Psoas muscle (tissue), 8 donors: ENCODE data around the gene TMEM192. TPM values are rescaled to one million over a fixed set of nuclear protein-coding genes. Genes with fewer than 3 reads are reported as not detected.
"Not testable (repeated sequence)": the region's sequence is repeated elsewhere in the genome, so short reads cannot be mapped to it uniquely, and the experiment has no call there.

Experiments
- ATAC-seq, 4 donors: fragments of 200-7000 bp; cut with Tn5 transposase; one replicate each; pipeline ENCODE4 v1.9.1; 2020; ENCODE audit warnings: moderate library complexity in 3 of 4, mild to moderate bottlenecking in 2 of 4
- DNase-seq, 2 donors: peaks; one replicate each; pipeline ENCODE4 v3.0.0-alpha.2; 2020
- H3K27ac ChIP-seq: fragments of 200-600 bp; one replicate; pipeline ENCODE4 v1.8.0; 2022
- H3K27me3 ChIP-seq, 3 donors: fragments of 200-600 bp in 1 of 3; one replicate each; pipeline versions ENCODE4 v1.6.1 to v1.8.0; 2013 to 2022; ENCODE audit warnings: low read length in 2 of 3, mild to moderate bottlenecking in 2 of 3, moderate library complexity in 1 of 3; ENCODE audit not compliant: insufficient read depth in 3 of 3
- H3K36me3 ChIP-seq, 2 donors: fragments of 200-600 bp in 1 of 2; one replicate each; pipeline versions ENCODE4 v1.6.1 to v1.8.0; 2013 to 2022; ENCODE audit warnings: low read depth in 1 of 2, mild to moderate bottlenecking in 1 of 2, moderate library complexity in 1 of 2; ENCODE audit not compliant: insufficient read depth in 1 of 2
- H3K4me1 ChIP-seq: fragments of 200-600 bp; one replicate; pipeline ENCODE4 v1.8.0; 2022
- H3K4me3 ChIP-seq: fragments of 200-600 bp; one replicate; pipeline ENCODE4 v1.8.0; 2022; ENCODE audit warnings: mild to moderate bottlenecking
- H3K9me3 ChIP-seq: fragments of 200-600 bp; one replicate; pipeline ENCODE4 v1.8.0; 2022
- WGBS, 3 donors: extraction: QIAGEN DNeasy Blood & Tissue Kit; methylation state at CpG; one replicate each; pipeline versions ENCODE4 v1.1.6 to v1.1.7; 2013; 5-methylcytosine and 5-hydroxymethylcytosine counted together
- intact Hi-C, 2 donors: fragments of 100-400 bp; cut with DNase I; formaldehyde crosslinking; loops; one replicate each; pipeline versions ENCODE4 v1.11.0 to v1.14.2; 2022
- polyA plus RNA-seq, 3 donors: library from polyadenylated mRNA; stranded (reverse); fragments of 200-250 nt; gene quantifications; one replicate each; pipeline ENCODE4 v1.2.3, GENCODE V29; 2013
- total RNA-seq, 4 donors: library from RNA; stranded (reverse); fragmentation: NEBNext Ultra II Directional in 2 of 4; extraction: Animal tissue kit (Norgen Biotek cat#: 25700) in 2 of 4; gene quantifications; one replicate each; pipeline versions ENCODE4 v1.2.1 to v1.2.4, GENCODE V29; 2021 to 2023
- TF ChIP-seq, protein P1 (sequence below): fragments of 200-600 bp; IDR thresholded peaks from one replicate; pipeline ENCODE4 v1.8.0; 2022; ENCODE audit warnings: antibody characterized with exemption
- donor health status: healthy with polysubstance abuse.
- donor health status: DM: no; HTN: no; CAD: no; lungs with moderate emphysema.
- donor health status: Bipolar disorder and iron deficiency.
- donor health status: healthy.
- donor health status: DM: yes; HTN: yes; CAD: no.
- donor health status: DM: no; HTN: no; CAD: no.
- donor health status: DM: no; HTN: no; CAD: no.
- donor health status: DM: yes; HTN: yes; CAD: no.

Gene TMEM192
- total and polyA plus RNA-seq, 7 donors: 4.4 to 16.3 (median 14.5) TPM

DNA sequence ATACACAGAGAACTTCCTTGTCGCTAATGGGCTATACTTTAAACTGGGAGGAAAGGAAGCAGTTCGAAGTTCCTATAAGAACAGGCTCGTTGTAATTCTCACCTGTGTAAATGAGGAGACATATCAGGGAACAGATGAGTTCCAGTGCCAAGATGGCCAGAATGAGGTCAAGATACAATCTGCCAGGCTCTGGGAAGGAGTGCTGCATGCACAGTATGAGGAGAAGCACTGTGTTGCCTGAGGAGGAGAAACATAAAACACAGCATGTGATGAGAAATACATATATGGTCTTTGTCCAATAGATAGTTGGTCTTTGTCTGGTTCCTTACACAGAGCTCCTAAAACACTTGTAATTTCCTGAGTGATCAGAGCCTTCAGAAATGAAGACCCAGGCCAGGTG lies 24.3 kb downstream of the TMEM192 start:
- intact Hi-C loops: no loop called here
- WGBS, 3 donors: 86 to 91% (median 89%) methylated on average over 3 of the region's 3 CpGs
- Histone ChIP-seq H3K27ac (no peak overlapping the region), H3K9me3 (no peaks in the 10 kb centered on the region), H3K4me1 (no peaks in the 10 kb centered on the region), H3K27me3 (no peaks in the 10 kb centered on the region), H3K4me3 (no peak overlapping the region), H3K36me3 (peaks cover 7 to 76% of the 10 kb centered on the region in 2 donors)
- ATAC-seq (no peak), DNase-seq (no peak)
- TF ChIP-seq, protein P1, sequence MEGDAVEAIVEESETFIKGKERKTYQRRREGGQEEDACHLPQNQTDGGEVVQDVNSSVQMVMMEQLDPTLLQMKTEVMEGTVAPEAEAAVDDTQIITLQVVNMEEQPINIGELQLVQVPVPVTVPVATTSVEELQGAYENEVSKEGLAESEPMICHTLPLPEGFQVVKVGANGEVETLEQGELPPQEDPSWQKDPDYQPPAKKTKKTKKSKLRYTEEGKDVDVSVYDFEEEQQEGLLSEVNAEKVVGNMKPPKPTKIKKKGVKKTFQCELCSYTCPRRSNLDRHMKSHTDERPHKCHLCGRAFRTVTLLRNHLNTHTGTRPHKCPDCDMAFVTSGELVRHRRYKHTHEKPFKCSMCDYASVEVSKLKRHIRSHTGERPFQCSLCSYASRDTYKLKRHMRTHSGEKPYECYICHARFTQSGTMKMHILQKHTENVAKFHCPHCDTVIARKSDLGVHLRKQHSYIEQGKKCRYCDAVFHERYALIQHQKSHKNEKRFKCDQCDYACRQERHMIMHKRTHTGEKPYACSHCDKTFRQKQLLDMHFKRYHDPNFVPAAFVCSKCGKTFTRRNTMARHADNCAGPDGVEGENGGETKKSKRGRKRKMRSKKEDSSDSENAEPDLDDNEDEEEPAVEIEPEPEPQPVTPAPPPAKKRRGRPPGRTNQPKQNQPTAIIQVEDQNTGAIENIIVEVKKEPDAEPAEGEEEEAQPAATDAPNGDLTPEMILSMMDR: no peak

DNA sequence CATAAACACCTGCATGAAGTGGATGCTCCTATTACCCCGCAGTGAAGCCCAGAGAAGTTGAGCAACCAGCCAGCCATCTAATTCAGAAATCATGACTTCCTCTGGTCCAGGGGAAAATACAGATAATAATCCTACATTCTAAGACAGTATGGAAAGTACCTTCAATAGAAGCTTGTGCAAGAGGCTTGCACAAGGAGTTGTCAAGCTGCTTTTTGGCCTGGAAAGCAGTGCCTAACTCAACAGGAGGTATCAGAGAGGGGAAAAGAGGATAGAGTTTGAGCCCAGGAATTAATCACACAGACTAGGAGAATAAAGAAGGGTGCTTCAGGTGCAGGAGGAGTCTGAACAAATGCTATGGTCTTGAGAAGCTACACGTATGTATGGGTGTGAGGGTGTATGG lies 26.7 kb downstream of the TMEM192 start:
- H3K27ac ChIP-seq: no peak overlapping the region
- WGBS, 3 donors: 69 to 100% (median 96%) methylated on average over 2 of the region's 2 CpGs
- no peaks in the 10 kb centered on the region for H3K4me1 ChIP-seq
- no peaks in the 10 kb centered on the region for H3K27me3 ChIP-seq
- intact Hi-C loops: no loop called here
- no peaks in the 10 kb centered on the region for H3K9me3 ChIP-seq
- H3K4me3 ChIP-seq: no peak overlapping the region
- H3K36me3 ChIP-seq: peaks cover 7 to 66% of the 10 kb centered on the region in 2 donors
- ATAC-seq: no peak
- DNase-seq: no peak
- TF ChIP-seq, protein P1: no peak

DNA sequence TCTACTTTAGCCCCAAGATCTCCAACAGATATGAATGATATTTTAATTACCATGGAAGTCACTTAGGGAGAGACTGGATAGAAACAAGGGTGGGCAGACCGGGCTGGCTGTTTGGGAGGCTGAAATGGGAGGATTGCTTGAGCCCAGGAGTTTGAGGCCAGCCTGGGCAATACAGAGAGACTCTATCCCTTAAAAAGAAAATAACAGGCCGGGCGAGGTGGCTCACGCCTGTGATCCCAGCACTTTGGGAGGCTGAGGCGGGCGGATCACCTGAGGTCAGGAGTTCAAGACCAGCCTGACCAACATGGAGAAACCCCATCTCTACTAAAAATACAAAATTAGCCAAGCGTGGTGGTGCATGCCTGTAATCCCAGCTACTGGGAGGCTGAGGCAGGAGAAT lies 27.9 kb downstream of the TMEM192 start:
- not testable (repeated sequence) for H3K27ac ChIP-seq

DNA sequence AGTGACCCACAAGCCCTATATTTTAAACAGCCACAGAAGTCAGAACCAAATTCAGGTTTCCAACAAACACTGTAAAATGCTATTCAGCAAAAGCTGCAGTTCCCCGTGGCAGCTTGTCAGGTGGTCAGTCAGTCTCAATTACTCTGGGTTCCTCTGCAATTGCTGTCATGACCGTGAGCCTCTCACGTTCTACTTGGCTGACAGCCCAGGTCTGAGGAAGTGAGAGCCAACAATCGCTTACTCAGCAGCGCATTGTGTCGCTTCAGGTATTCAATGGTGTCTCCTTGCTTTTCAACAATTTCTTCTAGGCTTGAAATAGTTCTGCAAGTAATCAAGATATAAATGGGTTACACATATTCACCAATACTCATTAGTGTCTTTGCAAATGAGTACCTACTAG lies 33.2 kb downstream of the TMEM192 start:
- DNase-seq: peak; percentile 32 to 78
- Histone ChIP-seq H3K4me3 (no peak overlapping the region), H3K27me3 (no peaks in the 10 kb centered on the region), H3K36me3 (peaks cover 0 to 28% of the 10 kb centered on the region in 2 donors), H3K9me3 (no peaks in the 10 kb centered on the region), H3K4me1 (no peaks in the 10 kb centered on the region), H3K27ac (no peak overlapping the region)
- ATAC-seq: peak; percentile 92 to 100 (median 96)
- TF ChIP-seq, protein P1: no peak
- intact Hi-C loops: no loop called here
- WGBS, 3 donors: 6 to 10% (median 9%) methylated on average over 6 of the region's 6 CpGs

More for the DNA sequence above, 27.9 kb downstream of the TMEM192 start:
- ATAC-seq, intact Hi-C loops, H3K27me3 ChIP-seq, H3K4me3 ChIP-seq, DNase-seq, H3K9me3 ChIP-seq, H3K4me1 ChIP-seq: not testable (repeated sequence)
- H3K36me3 ChIP-seq: peaks cover 7 to 65% of the 10 kb centered on the region in 2 donors
- WGBS, 3 donors: 96 to 98% (median 96%) methylated on average over 5 to 7 of the region's 7 CpGs

DNA sequence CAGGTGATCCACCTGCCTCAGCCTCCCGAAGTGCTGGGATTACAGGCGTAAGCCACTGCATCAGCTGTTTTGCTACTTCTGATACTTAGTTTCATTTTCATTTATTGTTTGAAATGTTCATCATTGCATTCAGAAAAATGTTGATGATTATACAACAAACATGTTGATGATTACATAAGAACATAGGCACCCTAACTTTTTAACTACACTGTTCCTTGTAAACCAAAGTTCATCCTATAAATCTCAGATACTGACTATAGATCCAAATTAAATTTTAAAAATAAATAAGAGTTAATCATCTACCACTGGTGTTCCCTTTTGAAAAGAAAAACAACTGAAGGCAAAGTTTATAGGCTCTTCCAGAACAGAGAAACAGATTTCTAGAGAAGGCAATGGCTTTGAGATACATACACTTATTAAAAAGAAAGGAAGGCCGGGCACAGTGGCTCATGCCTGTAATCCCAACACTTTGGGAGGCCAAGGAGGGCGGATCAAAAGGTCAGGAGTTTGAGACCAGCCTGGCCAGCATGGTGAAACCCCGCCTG lies 35.6 kb downstream of the TMEM192 start:
- TF ChIP-seq, protein P1: no peak
- Histone ChIP-seq H3K4me1 (no peaks in the 10 kb centered on the region), H3K36me3 (peaks cover 0 to 21% of the 10 kb centered on the region in 2 donors), H3K27me3 (no peaks in the 10 kb centered on the region), H3K4me3 (no peak overlapping the region), H3K27ac (no peak overlapping the region), H3K9me3 (no peaks in the 10 kb centered on the region)
- intact Hi-C loops: no loop called here
- ATAC-seq (no peak), DNase-seq (no peak)
- WGBS, 3 donors: 92 to 94% (median 93%) methylated on average over 5 of the region's 5 CpGs

DNA sequence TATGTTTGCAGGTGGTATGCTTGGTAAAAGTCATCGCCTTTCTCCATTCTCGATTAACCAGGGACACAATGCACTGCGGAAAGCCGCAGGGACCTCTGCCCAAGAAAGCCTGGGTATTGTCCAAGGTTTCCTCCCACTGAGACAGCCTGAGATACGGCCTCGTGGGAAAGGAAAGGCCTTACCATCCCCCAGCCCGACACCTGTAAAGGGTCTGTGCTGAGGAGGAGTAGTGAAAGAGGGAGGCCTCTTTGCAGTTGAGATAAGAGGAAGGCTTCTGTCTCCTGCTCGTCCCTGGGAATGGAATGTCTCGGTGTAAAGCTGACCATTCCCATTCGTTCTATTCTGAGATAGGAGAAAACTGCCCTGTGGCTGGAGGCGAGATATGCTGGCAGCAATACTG lies 39.3 kb downstream of the TMEM192 start:
- H3K27ac ChIP-seq, H3K27me3 ChIP-seq, DNase-seq, intact Hi-C loops, ATAC-seq, H3K4me3 ChIP-seq, H3K4me1 ChIP-seq, H3K9me3 ChIP-seq: not testable (repeated sequence)
- WGBS, 3 donors: 69 to 71% (median 69%) methylated on average over 11 of the region's 11 CpGs
- peaks cover 0 to 15% of the 10 kb centered on the region in 2 donors for H3K36me3 ChIP-seq
